HEK293 (cell line): Measurements from ENCODE around the gene ASIC4.

Source experiments
- CTCF ChIA-PET: fragments of 350-600 bp; formaldehyde crosslinking; extraction: SDS; loops from one replicate; lab custom pipeline; 2021; ENCODE audit warnings: antibody characterized with exemption; lab: Yijun Ruan, JAX
- POLR2A ChIA-PET: fragments of 300-600 bp; formaldehyde crosslinking; extraction: SDS; loops from one replicate; lab custom pipeline; 2020; ENCODE audit warnings: antibody characterized with exemption, inconsistent platforms; lab: Yijun Ruan, JAX
- H3K27ac ChIP-seq: fragments of 200-500 bp; sonication (Bioruptor generic); 2 replicates; pipeline ENCODE4 v1.5.1; 2014; ENCODE audit warnings: low read depth, low read length, control low read depth, inconsistent platforms; ENCODE audit errors: extremely low read depth
- H3K36me3 ChIP-seq, 2 experiments: fragments of 200-500 bp in 1 of 2; sonication (Bioruptor generic) in 1 of 2; 1 replicate in 1 of 2; 2 replicates in 1 of 2; pipeline ENCODE4 v1.5.1; 2014 to 2017; ENCODE audit warnings: inconsistent platforms in 2 of 2, low read length in 2 of 2; ENCODE audit not compliant: control insufficient read depth in 2 of 2, insufficient read depth in 1 of 2
- H3K4me1 ChIP-seq: fragments of 200-500 bp; sonication (Bioruptor generic); 2 replicates; pipeline ENCODE4 v1.5.1; 2014; ENCODE audit warnings: mild to moderate bottlenecking, low read length, inconsistent platforms; ENCODE audit not compliant: control insufficient read depth, insufficient read depth
- H3K4me3 ChIP-seq: 2 replicates; pipeline ENCODE4 v1.5.1; 2011; ENCODE audit warnings: low read depth, mild to moderate bottlenecking, control low read depth, low read length, moderate library complexity
- H3K9me3 ChIP-seq: fragments of 200-500 bp; sonication (Bioruptor generic); 2 replicates; pipeline ENCODE4 v1.5.1; 2014; ENCODE audit warnings: low read depth, low read length, inconsistent platforms; ENCODE audit not compliant: control insufficient read depth, insufficient read depth
- GLI4 ChIP-seq: fragments of 450-650 bp; formaldehyde crosslinking; IDR thresholded peaks from 2 replicates; pipeline ENCODE4 v1.5.1; 2016; ENCODE audit warnings: missing biosample characterization, missing genetic modification characterization
- KLF17 ChIP-seq: fragments of 450-650 bp; formaldehyde crosslinking; IDR thresholded peaks from 2 replicates; pipeline ENCODE4 v1.5.1; 2016; ENCODE audit warnings: missing biosample characterization, missing genetic modification characterization
- MYNN ChIP-seq: fragments of 450-650 bp; formaldehyde crosslinking; IDR thresholded peaks from 2 replicates; pipeline ENCODE4 v1.5.1; 2016; ENCODE audit warnings: missing biosample characterization, missing genetic modification characterization, borderline replicate concordance
- SP3 ChIP-seq: fragments of 450-650 bp; formaldehyde crosslinking; IDR thresholded peaks from 2 replicates; pipeline ENCODE4 v1.5.1; 2016; ENCODE audit warnings: missing biosample characterization, missing genetic modification characterization
- WT1 ChIP-seq: fragments of 450-650 bp; formaldehyde crosslinking; IDR thresholded peaks from 2 replicates; pipeline ENCODE4 v1.5.1; 2016; ENCODE audit warnings: missing biosample characterization, missing genetic modification characterization
- ZFP37 ChIP-seq: fragments of 450-650 bp; formaldehyde crosslinking; IDR thresholded peaks from 2 replicates; pipeline ENCODE4 v1.5.1; 2016; ENCODE audit warnings: missing biosample characterization, missing genetic modification characterization
- ZNF169 ChIP-seq: fragments of 450-650 bp; formaldehyde crosslinking; IDR thresholded peaks from 2 replicates; pipeline ENCODE4 v1.5.1; 2016; ENCODE audit warnings: missing biosample characterization, missing genetic modification characterization
- ZNF174 ChIP-seq: fragments of 450-650 bp; formaldehyde crosslinking; IDR thresholded peaks from 2 replicates; pipeline ENCODE4 v1.5.0; 2017; ENCODE audit warnings: missing biosample characterization, mild to moderate bottlenecking, missing genetic modification characterization
- ZNF23 ChIP-seq: fragments of 450-650 bp; formaldehyde crosslinking; IDR thresholded peaks from 2 replicates; pipeline ENCODE4 v1.5.1; 2016; ENCODE audit warnings: missing biosample characterization, missing genetic modification characterization, borderline replicate concordance
- ZNF248 ChIP-seq: fragments of 450-650 bp; formaldehyde crosslinking; IDR thresholded peaks from 2 replicates; pipeline ENCODE4 v1.5.1; 2017; ENCODE audit warnings: missing biosample characterization, missing genetic modification characterization
- ZNF274 ChIP-seq, 2 experiments: fragments of 200-500 bp in 1 of 2; fragments of 450-650 bp in 1 of 2; sonication (Bioruptor generic) in 1 of 2; formaldehyde crosslinking in 1 of 2; IDR thresholded peaks; 2 replicates each; pipeline versions ENCODE4 v1.5.1 to v1.6.1; 2014 to 2016; ENCODE audit warnings: borderline replicate concordance in 1 of 2, inconsistent platforms in 1 of 2, low read length in 1 of 2, missing biosample characterization in 1 of 2, missing genetic modification characterization in 1 of 2
- ZNF292 ChIP-seq: fragments of 450-650 bp; formaldehyde crosslinking; IDR thresholded peaks from 2 replicates; pipeline ENCODE4 v1.5.1; 2016; ENCODE audit warnings: low read depth, missing biosample characterization, missing genetic modification characterization, borderline replicate concordance
- ZNF366 ChIP-seq: fragments of 450-650 bp; formaldehyde crosslinking; conservative IDR thresholded peaks from 2 replicates; pipeline ENCODE4 v1.5.1; 2016; ENCODE audit warnings: missing biosample characterization, missing genetic modification characterization
- ZNF518A ChIP-seq: fragments of 450-650 bp; formaldehyde crosslinking; conservative IDR thresholded peaks from 2 replicates; pipeline ENCODE4 v1.5.1; 2016; ENCODE audit warnings: low read depth, missing biosample characterization, missing genetic modification characterization
- ZNF585B ChIP-seq: fragments of 450-650 bp; formaldehyde crosslinking; IDR thresholded peaks from 2 replicates; pipeline ENCODE4 v1.5.1; 2016; ENCODE audit warnings: missing biosample characterization, missing genetic modification characterization
- ZNF600 ChIP-seq: fragments of 450-650 bp; formaldehyde crosslinking; IDR thresholded peaks from 2 replicates; pipeline ENCODE4 v1.5.1; 2016; ENCODE audit warnings: missing biosample characterization, missing genetic modification characterization
- ZNF623 ChIP-seq: fragments of 450-650 bp; formaldehyde crosslinking; IDR thresholded peaks from 2 replicates; pipeline ENCODE4 v1.5.1; 2016; ENCODE audit warnings: missing biosample characterization, missing genetic modification characterization
- ZNF677 ChIP-seq: fragments of 450-650 bp; IDR thresholded peaks from 2 replicates; pipeline ENCODE4 v1.5.0; 2018; ENCODE audit warnings: missing biosample characterization, mild to moderate bottlenecking, missing genetic modification characterization, moderate library complexity
- ZNF791 ChIP-seq: fragments of 450-650 bp; formaldehyde crosslinking; IDR thresholded peaks from 2 replicates; pipeline ENCODE4 v1.5.1; 2016; ENCODE audit warnings: missing biosample characterization, missing genetic modification characterization
- TF ChIP-seq, protein P1 (sequence below): fragments of 450-650 bp; formaldehyde crosslinking; IDR thresholded peaks from 2 replicates; pipeline ENCODE4 v1.5.1; 2016; ENCODE audit warnings: missing biosample characterization, missing genetic modification characterization

Gene ASIC4

DNA sequence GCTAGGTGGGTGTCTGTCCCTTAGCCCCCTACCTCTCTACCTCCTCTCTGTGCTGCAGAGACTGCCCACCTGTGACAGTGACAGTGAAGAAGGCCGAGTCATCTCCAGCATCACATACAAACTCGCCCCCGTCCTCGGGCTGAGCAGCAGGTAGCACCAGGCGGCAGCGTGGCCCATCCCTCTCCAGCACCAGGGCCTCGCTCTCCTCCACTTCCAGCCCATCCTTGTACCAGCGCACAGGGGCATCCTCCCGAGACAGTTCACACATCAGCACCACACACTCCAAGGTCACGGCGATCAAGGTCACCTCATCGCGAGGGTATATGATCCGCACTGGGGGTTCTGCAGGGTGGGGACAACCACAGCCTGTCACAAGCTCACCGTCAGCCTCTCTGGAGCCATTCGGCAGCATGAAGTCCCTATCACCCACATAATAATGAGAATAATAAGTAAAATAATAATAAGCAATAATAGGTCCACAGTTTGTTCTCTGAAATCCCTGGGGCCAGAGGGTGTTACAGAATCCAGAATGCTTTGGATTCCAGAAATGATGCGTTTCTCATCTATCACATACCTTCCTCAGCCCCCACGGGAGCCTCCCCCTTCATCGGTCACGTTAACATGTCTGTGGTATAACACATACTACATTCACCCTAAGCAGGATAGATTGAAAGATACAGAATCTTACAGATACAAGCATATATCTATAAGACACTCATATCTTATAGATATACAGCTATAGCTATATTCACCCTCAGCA lies 45.1 kb downstream of the ASIC4 start:
- TF ChIP-seq ZNF585B (tag by site-specific recombination) (no peak), ZNF366 (tag by site-specific recombination) (no peak), MYNN (no peak), ZNF623 (tag by site-specific recombination) (no peak), ZNF600 (tag by site-specific recombination) (no peak), SP3 (tag by site-specific recombination) (no peak)
- H3K27ac ChIP-seq: no peak overlapping the region
- CTCF ChIA-PET: interaction anchor here (0.5 to 2.5 kb wide), 23 partner anchors 8 to 834 kb away, joined by 3 to 32 read pairs (median 4); partner anchors contain the start of genes OBSL1 and STK11IP
- H3K36me3 ChIP-seq: peaks cover 0 to 73% of the 10 kb centered on the region in 2 experiments; a peak in 2 of 3 replicates
- H3K4me1 ChIP-seq: no peaks in the 10 kb centered on the region
- no peaks in the 10 kb centered on the region for H3K9me3 ChIP-seq
- POLR2A ChIA-PET: interaction anchor here (0.7 to 3.7 kb wide), 2 partner anchors 12 to 33 kb away, joined by 3 to 18 read pairs; partner anchors contain the start of genes INHA and OBSL1
- no peak overlapping the region for H3K4me3 ChIP-seq

DNA sequence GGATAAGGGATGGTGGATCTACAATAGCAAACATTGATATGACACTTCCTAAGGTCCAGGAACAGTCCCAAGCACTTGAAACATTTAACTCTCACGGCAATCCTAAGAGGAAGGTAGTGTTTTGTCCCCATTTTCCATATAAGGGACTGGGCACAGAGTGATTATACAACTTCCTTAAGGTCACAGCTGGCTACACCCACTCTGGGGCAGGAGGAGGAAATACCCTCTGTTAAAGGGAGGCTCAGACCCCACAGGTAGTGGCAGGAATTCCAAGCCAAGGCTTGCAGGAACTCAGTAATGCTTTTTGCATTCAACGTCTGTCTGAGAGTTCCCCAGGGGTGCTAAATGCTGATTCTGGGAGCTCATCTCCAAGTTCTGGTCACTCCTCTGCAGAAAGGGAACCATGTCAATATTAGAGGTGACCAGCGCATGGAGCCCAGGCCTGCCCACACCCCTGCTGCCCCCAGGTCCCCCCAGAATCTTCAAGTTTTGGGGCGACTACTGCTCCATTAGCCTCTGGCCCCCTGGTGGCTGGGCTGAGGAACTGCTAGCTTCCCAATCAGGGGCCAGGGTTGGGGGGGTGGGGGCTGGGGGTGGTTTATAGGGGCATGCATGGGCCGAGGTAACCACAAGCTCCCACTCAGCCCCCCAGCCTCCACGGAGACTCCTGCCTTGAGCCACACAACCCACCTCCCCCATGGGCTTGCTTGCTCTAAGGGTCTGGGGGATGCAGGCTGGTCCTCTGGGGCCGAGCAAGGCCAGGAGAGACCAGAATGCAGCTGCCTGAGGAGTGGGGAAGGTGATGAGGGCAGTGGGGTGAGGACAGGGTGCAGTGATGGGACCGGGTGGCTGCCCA lies 46.0 kb downstream of the ASIC4 start:
- no peaks in the 10 kb centered on the region for H3K4me1 ChIP-seq
- H3K36me3 ChIP-seq: peaks cover 8 to 82% of the 10 kb centered on the region in 2 experiments; a peak in 2 of 3 replicates
- no peak overlapping the region for H3K4me3 ChIP-seq
- ChIA-PET CTCF (interaction anchor here (0.5 to 2.5 kb wide), 33 partner anchors 9 to 1169 kb away, joined by 3 to 32 read pairs (median 3); partner anchors contain the start of genes OBSL1 and STK11IP), POLR2A (interaction anchor here (0.7 to 3.7 kb wide), 4 partner anchors 8 to 37 kb away, joined by 3 to 25 read pairs (median 12); partner anchors contain the start of genes INHA, OBSL1 and STK11IP)
- H3K9me3 ChIP-seq: no peaks in the 10 kb centered on the region
- no peak overlapping the region for H3K27ac ChIP-seq
- TF ChIP-seq ZNF169 (tag by site-specific recombination) (no peak), GLI4 (tag by site-specific recombination) (no peak), ZNF174 (no peak), MYNN (no peak), ZNF518A (tag by site-specific recombination) (no peak), ZNF274 (IDR thresholded peaks at IDR 0.05; ENCODE audit: low read length) (no peak), ZNF274 (tag by site-specific recombination; IDR thresholded peaks at IDR 0.05; ENCODE audit: borderline replicate concordance) (no peak), ZNF677 (no peak), ZFP37 (tag by site-specific recombination) (no peak), WT1 (tag by site-specific recombination) (no peak), ZNF248 (no peak), KLF17 (tag by site-specific recombination) (no peak), ZNF23 (tag by site-specific recombination) (no peak), ZNF292 (no peak), ZNF791 (tag by site-specific recombination) (no peak)
- TF ChIP-seq, protein P1, sequence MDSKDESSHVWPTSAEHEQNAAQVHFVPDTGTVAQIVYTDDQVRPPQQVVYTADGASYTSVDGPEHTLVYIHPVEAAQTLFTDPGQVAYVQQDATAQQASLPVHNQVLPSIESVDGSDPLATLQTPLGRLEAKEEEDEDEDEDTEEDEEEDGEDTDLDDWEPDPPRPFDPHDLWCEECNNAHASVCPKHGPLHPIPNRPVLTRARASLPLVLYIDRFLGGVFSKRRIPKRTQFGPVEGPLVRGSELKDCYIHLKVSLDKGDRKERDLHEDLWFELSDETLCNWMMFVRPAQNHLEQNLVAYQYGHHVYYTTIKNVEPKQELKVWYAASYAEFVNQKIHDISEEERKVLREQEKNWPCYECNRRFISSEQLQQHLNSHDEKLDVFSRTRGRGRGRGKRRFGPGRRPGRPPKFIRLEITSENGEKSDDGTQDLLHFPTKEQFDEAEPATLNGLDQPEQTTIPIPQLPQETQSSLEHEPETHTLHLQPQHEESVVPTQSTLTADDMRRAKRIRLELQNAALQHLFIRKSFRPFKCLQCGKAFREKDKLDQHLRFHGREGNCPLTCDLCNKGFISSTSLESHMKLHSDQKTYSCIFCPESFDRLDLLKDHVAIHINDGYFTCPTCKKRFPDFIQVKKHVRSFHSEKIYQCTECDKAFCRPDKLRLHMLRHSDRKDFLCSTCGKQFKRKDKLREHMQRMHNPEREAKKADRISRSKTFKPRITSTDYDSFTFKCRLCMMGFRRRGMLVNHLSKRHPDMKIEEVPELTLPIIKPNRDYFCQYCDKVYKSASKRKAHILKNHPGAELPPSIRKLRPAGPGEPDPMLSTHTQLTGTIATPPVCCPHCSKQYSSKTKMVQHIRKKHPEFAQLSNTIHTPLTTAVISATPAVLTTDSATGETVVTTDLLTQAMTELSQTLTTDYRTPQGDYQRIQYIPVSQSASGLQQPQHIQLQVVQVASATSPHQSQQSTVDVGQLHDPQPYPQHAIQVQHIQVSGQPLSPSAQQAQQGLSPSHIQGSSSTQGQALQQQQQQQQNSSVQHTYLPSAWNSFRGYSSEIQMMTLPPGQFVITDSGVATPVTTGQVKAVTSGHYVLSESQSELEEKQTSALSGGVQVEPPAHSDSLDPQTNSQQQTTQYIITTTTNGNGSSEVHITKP: no peak
